A673 (cell line): ENCODE data around the gene PFKP.

Experiments used
- CTCF ChIP-seq: fragments of 300-800, 200-600 bp; sonication (generic); conservative IDR thresholded peaks from 2 replicates; pipeline ENCODE4 v1.5.1; 2017; ENCODE audit warnings: low read depth, mild to moderate bottlenecking, antibody characterized with exemption, low read length, moderate library complexity, mixed read lengths
- EZH2 ChIP-seq: fragments of 200-600 bp; sonication (generic); IDR thresholded peaks from 2 replicates; pipeline ENCODE4 v1.6.1; 2017; ENCODE audit warnings: borderline replicate concordance, low read depth, mild to moderate bottlenecking, mixed read lengths, antibody characterized with exemption, low read length; ENCODE audit not compliant: poor library complexity, severe bottlenecking

GRCh38 chr10:3046210-3046779 is 21.1 kb upstream of the PFKP start:
- TF ChIP-seq CTCF (no peak), EZH2 (no peak)
